HG03139 (cell line): ENCODE data around the gene CCDC47.

ENCODE experiments used
- ATAC-seq: cut with Tn5 transposase; IDR thresholded peaks from one replicate; pipeline ENCODE4 v1.9.1; 2021; ENCODE audit not compliant: unreplicated experiment

CCDC47 gene

GRCh38 chr17:63699638-63700527, 73.5 kb downstream of the CCDC47 start, which contains the start of gene LIMD2:
Gene LIMD2, minus strand, starts transcription at chr17:63700125. Its CDS starts 827 bp downstream, at chr17:63699298.
- no peak for ATAC-seq

DNA sequence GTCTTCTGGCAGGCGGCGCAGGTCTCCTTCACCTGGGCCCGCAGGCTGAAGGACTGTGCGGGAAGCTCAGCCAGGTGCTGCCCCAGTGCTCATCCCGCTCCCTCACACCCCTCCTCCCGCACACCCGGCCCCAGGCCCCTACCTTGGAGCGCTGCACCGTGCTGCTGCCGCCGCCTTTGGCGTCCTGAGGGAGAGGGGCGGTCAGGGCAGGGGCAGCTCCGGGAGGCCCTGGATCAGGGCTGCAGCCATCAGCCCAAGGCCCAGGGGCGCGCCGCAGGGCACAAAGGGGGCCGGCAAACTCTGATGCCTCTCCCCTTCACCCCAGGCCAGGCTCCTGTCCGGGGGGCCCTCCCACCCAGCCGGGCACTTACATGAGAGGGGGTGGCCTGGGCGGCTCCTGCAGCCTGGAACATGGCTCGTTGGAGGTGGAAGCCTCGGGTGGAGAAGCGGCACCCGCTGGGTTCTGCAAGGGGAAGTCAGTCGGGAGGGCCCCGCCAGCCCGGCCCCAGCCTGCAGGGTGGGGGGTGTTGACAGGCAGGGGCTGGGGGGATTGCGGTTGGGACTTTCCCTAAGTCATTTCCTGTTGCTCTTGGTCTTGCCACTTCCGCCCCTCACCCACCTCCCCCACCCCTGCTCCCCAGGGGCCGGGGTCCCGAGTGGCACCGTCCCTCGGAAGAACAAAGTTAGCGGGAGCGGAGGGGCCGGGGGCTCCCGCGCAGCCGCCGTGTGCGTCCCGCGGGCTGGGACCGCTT, 74.3 kb downstream of the CCDC47 start:
- ATAC-seq: no peak

GRCh38 chr17:63698381-63698885, 75.0 kb downstream of the CCDC47 start:
- ATAC-seq: no peak

- no peak for ATAC-seq
These were observed 75.8 kb downstream of the CCDC47 start for GRCh38 chr17:63697341-63698286.

DNA sequence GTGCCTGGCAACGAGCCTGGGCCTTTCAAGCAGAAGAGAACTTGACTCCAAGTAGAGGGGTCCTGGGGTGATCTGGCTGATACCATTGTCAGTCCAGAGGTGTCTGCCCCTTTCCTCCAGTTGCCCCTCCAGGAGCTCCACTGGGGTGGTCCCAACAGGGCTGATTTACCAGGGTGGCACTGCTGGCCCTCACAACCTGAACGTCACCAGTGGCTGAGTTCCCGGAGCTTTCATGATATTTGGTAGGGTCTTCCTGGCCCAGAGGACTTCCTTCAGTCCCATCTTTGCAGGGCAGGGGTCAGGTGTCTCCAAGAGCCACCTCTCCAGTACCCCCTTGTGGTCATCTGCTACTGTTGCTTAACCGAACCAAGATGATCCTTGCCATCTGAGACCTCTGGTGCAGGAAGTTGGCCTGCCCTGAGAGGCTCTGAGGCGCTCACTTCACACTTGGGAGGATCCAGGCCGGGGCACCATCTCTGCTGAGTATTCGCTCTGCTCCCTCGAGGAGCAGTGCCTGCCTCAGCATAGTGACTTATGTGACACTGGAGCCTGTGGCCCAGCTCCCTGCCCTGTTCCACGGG, 76.9 kb downstream of the CCDC47 start:
- no peak for ATAC-seq

DNA sequence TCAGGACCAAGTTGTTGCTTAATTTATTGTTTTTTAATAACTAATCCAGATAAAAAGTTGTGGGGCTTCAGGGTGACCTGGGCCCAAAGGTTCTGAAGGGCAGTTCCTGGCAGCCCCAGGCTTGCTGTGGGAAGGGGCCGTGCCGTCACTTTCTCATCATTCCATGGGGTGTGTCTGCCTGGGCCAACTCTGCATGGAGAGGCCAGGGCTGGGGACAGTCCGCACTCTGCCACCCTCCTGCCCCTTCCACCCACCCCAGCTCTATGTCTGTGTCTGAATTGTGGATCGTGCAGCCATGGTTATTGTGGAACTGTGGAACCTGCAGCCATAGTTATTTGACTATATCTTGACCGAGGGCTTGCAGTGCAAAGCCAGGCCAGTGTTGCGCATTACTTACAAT, 77.5 kb downstream of the CCDC47 start:
- ATAC-seq: no peak
